NCI-H1092 (cell line): Measurements from ENCODE around the gene PNLDC1.
"Not testable (repeated sequence)": the region's sequence is repeated elsewhere in the genome, so short reads cannot be mapped to it uniquely, and the experiment has no call there.

Experiments
- DNase-seq: peaks from one replicate; lab custom pipeline; 2025; lab: John Stamatoyannopoulos, UW

The PNLDC1 gene

DNA sequence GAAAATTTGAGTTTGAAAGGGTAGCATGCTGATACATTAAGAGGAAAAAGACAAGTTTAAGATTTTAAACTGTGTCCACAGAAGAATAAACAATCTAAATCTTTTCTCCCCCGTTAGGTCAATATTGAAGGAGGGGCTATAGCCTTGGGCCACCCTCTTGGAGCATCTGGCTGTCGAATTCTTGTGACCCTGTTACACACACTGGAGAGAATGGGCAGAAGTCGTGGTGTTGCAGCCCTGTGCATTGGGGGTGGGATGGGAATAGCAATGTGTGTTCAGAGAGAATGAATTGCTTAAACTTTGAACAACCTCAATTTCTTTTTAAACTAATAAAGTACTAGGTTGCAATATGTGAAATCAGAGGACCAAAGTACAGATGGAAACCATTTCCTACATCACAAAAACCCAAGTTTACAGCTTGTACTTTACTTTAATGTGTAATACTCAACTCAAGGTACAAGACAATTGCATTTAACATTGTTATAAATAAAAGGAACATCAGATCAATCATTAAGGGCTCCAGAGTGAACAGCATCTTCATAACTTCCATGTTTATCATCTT lies 21.5 kb upstream of the PNLDC1 start:
- DNase-seq = no peak

DNA sequence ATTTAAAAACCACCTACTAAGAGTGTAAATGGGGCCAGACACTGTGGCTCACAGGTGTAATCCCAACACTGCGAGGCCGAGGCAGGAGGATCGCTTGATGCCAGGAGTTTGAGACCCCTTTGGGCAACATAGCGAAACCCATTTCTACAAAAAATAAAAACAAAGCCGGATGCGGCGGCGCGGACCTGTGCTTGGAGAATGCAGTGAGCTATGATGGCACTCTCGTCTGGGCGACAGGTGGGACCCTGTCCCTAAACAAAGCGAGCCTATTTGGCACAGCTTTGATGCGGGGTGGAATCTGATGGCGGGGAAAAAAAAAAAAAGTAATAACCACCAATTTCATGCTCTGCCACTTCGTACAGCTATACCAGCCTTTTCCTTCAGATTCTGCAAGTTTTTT lies 11.8 kb upstream of the PNLDC1 start:
- DNase-seq = no peak

DNA sequence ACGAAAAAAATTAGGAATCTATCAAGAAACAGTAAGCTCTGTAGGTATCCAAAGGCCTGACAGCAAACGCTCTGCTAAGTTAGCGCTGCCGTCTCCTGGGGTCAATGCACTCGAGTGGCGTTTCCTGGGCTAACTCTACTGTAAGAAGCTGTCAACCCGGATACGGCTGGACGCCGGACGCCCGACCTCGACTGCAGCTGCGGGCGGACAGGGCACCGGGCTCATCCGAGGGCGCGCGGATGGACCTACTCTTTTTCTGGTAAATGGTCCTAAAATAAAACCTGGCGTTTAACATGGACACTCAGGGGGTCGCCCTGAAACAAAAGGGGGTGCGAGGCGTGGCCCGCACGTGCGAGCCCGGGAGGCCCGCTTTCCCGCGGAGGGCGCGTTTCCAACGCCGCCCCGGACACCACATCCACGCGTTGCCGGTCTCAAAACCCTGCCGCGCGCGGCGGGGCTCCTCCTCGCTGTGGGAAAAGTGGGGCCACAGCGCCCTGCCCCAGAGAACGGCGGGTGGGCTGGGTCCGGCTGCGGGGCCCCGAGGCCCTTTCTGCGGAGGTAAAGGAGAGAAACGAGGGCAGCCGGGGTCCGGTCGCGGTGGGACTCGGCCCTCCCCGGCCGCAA lies 11.2 kb upstream of the PNLDC1 start:
- DNase-seq = peak; percentile 48

DNA sequence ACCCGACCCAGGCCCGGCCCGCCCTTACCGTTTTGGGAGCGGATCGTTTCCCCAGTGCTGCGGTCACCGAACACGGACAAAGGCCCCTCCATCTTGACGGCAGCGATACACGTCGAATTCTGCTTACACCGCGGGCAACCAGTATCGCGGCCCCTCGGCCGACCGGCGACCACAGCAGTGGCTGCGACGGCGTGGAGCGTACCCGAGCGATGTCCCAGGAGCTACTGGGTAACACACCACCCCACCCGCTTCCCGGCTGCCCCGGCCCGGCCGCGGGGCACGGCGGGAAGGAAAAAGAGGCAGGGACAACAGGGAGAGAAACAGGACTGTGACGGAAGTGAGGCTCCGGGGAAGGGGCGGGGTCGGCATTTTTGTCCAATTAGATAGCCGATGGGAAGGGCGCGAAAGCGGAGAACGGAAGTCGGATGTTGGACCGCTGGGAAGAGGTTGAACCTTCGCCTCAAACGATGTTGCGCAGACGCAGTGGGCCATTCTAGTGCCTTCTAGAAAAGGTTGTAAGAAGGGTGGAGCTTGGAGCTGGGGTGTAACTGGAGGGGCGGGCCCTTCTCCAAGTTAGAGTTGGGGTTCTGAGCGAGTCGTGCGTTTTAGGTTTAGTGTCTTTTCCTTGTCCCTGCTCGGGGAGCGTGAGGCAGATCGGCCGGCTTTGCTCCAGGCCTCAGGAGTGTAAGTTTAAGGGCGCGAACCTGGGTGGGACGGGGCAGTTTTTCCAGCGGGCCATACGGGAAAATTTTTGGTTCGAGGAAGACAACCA lies 10.5 kb upstream of the PNLDC1 start, which contains the start of gene TCP1:
Gene TCP1 (minus strand): TSS at position 226 of the 772 bp plus-strand sequence. CDS start 134 bp downstream, at position 92.
- peak; percentile 100 for DNase-seq

DNA sequence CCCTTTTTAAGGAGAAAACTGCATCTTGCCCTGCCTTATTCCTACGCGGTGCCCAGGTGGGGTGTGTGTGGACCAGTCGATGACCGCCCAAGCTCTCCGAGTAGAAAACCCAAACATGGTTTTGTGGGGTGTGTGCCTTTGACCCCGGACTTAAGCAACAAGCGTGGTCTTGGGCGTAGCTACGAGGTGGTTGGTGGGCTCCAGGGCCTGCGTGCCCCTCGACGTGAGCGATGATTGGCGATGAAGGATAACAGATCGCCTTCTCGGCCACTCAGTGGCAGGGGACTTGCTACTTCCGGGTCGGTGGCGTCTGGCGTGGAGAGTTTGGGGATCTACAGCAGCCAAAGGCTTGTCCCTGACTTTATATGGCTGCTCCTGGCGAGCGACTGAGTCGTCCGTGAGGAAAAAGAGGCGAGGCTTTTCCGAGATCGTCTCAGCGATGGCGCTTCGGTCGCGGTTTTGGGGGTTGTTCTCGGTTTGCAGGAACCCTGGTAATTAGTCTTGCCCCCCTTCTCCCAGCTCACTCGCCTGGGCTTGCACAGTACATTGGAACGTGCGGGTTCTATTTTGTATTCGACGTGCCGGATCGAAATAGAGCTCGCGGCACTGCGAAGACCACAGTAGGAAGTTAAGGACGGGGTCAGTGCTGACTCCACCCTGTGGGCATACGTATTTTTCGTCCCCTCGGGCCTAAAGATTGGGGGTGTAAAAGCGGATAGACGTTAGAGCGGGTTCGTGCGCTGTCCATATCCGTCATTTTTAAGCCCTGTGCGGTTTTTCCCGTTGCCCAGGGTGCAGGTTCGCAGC lies 9.7 kb upstream of the PNLDC1 start, which contains the start of gene MRPL18:
Gene MRPL18 (plus strand): TSS at position 319 of the 807 bp plus-strand sequence. CDS start 121 bp downstream, at position 440.
- peak; percentile 100 for DNase-seq

DNA sequence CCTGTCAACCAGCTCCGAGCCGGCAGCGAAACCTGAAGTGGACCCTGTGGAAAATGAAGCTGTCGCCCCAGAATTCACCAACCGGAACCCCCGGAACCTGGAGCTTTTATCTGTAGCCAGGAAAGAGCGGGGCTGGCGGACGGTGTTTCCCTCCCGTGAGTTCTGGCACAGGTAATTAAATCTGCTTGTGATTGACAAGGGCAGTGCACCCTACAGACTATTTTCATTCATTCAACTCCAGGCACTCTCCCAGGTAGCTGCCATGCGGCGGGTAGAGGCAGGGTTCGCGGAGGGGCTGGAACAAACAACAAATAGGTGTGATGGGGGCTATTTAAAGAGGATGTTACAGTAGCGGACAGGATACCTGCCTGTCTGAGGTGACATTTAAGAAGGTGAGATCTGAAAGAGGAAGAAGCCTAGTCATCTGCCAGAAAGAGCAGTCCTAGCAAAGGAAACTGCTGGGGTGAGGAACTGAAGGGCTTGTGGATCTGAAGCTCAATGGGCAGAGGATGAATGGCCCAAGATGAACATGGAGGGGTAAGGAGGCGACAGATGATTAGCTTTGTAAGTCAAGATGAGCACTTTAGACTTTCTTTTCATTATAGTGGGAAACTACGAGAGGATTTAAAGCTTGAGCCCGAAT lies 9.0 kb upstream of the PNLDC1 start:
- peak; percentile 20 for DNase-seq

DNA sequence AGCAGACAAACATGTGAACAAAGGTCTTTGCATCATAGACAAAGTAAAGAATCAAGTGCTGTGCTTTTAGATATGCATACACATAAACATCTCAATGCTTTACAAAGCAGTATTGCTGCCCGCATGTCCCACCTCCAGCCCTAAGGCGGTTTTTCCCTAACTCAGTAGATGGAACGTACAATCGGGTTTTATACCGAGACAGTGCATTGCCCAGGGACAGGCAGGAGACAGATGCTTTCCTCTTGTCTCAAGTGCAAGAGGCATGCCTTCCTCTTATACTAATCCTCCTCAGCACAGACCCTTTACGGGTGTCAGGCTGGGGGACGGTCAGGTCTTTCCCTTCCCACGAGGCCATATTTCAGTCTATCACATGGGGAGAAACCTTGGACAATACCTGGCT lies 5.1 kb upstream of the PNLDC1 start:
- not testable (repeated sequence) for DNase-seq

DNA sequence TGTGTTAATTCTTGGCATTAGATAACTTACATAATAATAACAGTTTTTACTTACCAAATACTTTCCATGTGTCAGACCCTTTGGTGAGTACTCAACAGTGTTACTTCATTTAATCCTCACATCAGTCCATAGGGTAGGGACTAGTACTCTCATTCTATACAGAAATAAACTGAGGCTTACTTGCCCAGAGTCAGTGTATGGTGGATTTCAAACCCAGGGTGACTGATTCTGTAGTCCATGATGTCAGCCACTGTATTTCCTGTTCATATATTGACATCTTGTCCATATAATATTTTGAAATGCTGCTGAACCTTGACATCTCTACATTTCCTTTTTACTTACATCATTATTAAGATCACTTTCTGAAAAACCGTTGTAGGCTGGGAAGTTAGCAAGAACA lies 2.5 kb upstream of the PNLDC1 start:
- no peak for DNase-seq

DNA sequence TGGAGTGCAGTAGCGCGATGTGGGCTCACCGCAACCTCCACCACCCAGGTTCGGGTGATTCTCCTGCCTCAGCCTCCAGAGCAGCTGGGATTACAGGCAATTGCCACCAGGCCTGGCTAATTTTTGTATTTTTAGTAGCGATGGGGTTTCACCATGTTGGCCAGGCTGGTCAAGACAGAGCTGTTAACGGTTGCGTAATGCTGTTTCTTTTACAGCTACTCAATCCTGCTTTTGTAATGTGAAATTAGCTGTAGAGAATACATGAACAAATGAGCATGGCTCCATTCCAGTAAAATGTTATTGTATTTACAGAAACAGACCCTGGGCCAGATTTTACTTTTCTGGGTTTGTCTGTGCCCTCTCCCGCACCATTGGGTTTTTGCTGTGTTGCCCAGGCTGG lies 1.9 kb downstream of the PNLDC1 start:
- DNase-seq = no peak

DNA sequence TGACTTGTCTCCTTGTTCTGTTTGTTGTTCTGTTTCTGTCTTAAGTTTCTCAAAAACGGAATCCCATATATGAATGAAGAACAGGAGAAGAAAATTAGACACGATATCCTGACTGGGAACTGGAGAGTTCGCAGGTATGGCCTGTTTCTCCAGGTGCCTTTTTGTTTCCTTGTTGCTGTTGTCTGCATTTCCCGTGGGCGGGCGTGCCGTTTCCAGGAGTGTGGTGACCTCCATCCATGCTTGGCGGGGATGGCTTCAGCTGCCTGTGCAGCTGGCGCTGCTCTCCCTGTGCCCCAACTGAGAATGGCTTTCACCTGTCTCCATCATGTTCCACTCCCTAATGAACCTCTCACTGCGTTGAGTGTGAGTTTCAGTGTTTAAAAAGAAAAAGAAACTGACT lies 4.4 kb downstream of the PNLDC1 start:
- no peak for DNase-seq

DNA sequence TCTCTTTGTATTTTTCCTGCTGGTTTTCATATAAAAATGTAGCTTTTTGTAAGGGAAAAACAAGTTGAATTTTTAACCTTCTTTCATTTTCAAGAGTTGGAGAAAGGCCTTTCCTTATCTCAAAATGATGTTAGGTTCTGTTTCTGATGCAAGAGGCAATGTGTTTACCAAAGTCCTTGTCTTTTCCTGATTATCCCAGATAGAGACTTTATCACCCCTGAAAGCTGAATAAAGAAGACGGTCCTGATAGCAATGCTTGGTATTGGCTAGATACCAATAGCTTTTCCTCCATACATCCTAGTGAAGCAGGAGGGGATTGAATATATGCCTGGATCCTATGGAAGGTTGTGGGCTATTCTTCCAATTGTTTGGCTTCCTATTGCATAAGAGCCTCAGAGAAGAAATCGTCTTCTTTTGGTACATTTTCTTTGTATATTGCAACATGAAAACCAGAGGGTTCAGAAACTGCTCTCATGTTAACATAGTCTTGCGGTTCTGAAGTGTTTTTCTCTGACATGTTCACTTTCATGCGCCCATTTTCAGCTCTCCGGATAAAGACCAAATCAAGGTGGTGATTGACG lies 5.5 kb downstream of the PNLDC1 start:
- no peak for DNase-seq

DNA sequence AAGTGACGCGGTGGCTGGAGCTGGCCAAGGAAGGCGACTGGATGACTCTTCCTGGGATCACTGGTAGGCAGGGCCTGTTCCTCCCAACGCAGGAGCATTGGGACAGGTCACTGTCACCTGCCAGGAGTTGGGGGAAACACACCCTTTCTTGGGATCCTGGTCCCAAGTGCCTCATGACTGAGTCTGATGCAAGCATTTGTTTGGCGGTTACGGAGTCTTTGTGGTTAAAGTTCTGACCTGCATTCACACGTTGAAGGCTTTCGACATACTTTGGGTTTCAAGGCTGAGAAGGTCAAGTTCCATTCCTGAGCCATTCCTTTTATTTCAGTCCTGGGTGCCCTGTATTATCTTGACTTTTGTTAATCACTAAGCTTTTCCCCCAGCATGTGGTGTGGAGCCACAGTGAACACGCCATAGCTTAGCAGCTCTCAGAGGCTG lies 6.0 kb downstream of the PNLDC1 start:
- DNase-seq = no peak

DNA sequence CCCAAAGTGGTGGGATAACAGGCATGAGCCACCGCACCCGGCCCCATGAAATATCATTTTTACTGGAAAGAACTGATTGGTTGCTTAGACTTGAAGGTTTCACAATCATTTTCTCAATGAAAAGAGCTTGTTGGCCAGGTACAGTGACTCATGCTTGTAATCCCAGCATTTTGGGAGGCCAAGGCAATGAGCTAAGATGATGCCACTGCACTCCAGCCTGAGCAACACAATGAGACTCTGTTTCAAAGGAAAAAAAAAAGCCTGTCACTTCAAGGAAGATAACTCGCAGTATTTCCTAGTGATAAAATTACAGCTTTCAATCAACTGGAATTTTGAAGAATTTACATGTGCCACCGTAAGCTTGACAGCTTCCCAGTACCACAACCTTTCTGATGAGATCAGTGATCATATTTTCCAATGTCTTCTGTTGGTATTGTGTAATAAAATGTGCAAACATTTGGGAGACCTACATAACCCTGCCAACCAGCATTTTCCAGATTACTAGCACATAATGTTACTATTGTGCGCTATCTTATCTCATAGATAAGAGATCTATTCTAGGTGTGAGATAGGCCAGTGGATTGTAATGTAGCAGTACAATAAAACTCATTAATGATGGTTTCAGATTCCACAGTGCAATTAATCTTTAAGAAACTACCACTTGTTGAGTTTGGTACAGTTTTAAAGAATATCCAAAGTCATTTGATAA lies 7.2 kb downstream of the PNLDC1 start:
- DNase-seq = no peak

DNA sequence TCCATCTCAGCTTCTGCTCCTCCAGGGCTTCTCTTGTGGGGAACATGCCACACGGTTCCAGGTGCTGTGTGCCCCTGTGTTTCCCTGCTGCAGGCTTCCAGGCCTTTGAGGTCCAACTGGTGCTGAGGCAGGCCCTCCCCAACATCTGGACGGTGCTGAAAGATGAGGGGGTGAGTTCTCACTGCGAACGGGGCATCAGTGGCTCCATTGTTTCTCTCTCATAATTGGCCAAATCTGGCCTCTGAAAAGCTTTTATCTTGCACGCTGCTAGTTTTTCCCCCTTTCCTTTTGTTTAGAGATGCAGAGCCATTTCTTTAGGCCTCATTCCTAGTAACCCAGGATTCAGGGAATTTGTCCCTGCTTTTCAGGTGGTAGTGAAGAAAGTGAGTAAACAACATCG lies 8.6 kb downstream of the PNLDC1 start:
- DNase-seq = no peak

DNA sequence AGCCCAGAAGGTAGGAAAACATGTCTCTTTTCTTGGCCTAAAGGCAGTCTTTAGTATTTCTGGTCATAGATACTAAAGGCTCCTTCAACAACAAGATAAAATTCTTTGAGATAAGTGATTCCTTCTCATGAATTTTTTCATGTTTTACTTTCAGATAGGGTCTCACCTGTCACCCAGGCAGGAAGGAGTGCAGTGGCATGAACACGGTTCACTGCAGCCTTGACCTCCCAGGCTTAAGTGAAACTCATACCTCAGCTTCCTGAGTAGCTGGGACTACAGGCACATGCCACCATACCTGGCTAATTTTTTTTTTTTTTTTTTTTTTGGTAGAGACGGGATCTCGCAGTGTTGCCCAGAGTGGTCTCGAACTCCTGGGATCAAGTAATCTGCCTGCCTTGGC lies 9.1 kb downstream of the PNLDC1 start:
- no peak for DNase-seq

DNA sequence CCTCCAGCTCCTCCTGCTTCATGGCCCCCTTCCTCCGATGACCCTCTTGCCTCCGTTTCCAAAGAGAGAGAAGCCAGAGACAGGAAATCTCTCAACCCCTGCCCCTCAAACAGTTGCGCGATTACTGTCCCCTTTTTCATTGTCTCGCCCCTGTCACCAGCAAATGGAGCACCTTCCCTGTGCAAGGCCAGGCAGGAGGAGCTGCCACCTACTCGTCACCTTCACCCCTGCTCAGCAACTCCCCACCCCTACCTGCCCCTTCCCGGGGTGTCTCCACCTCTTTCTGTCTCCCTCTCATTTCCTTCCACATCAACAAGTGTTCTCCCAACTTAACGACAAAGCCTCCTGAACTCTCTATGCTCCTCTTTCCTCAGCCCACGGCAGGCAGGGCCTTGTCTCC lies 13.7 kb downstream of the PNLDC1 start:
- no peak for DNase-seq

DNA sequence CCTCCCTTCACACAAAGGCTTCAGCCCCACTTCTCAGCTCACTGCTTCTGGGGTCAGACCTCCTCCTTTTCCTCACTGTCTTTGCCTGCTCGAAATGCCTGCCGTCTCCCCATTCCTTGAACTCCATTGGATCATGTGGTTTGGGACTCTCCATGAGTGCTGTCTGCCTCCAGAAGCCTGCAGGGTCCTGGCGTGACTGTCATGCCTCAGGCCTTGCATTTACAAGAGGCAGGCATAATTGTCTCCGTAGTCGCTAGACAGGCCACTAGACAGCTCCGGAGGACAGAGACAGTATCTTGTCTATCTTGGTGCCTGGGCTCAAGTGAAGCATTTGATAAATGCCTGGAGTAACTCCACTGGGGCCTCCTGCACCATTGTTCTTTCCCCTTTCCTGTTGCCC lies 15.3 kb downstream of the PNLDC1 start:
- no peak for DNase-seq

DNA sequence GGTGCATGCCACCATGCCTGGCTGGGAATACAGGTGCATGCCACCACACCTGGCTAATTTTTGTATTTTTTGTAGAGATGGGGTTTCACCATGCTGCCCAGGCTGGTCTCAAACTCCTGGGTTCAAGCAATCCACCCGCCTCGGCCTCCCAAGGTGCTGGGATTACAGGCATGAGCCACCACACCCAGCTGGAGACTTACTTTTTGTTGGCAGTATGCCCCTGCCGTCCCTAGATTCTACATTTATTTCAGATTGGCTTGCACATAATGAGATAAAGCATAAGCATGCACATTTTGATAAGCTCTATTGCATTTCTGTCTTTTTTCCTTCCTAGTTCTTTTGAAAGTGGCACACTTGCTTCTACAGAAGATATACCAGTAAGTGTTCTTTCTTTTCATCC lies 16.7 kb downstream of the PNLDC1 start:
- not testable (repeated sequence) for DNase-seq

DNA sequence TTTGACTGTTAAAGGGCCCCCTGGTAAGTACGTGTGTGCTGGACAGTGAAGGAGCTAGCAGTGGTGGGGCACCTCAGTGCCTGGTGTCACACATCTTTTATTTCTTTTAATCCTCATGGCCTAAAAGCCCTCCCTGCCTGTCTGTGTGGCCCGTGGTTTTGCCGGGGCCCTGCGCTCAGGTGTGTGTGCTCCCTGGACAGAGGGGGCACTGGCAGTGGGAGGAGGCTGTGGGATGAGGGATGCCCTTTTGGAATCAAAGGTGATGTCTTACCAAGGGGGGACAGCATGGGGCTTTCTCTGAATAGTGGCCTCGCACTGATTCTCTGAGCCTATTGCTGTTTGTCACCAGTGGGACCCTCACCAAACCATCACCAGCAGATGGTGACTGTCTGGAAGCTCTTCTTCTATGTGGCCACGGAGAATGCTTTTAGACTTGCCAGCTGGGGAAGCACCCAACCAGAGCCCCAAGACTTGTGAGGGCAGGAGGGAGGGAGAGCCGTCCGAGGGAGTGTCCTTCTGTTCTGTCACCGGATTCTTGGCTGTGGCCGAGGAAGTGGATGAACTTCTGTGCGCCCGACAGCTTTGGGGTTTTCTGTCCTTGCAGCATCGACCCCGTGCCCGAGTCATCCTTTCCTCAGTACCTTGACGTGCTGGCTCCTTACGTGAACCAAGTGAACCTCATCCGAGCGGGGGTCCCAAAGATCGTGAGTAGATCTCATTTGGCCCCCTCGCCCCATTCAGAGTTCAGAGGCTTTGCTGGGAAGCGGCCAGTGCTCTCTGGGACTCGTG lies 18.1 kb downstream of the PNLDC1 start:
- no peak for DNase-seq

DNA sequence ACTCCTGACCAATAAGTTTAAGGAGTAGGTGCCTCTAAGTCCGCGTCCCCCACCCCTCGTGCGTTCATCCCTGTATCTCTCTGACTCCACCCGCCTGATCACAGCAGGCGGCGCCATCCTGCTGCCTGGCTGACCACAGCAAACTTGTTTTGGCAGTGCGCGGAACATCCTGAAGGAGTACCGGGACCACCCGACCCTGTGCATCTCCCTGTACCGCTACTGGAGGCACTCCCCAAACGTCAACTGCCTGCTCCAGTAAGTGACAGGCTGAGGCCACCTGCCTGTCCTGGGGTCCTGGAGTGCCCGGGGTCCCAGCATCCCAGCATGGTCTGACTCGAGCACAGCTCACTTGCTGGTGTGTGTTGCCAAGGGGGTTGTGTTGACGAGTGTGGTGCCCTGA lies 19.0 kb downstream of the PNLDC1 start:
- no peak for DNase-seq
